Duodenal mucosa (tissue), 2 donors: Measurements from ENCODE around the gene KIR2DL4.
"Not testable (repeated sequence)": the region's sequence is repeated elsewhere in the genome, so short reads cannot be mapped to it uniquely, and the experiment has no call there.

Source experiments
- H3K27ac ChIP-seq: one replicate; pipeline ENCODE4 v1.7.0; 2013; ENCODE audit warnings: low read depth, low read length
- H3K27me3 ChIP-seq, 2 donors: one replicate each; pipeline ENCODE4 v1.7.0; 2013; ENCODE audit warnings: low read length in 2 of 2, control low read depth in 1 of 2; ENCODE audit not compliant: insufficient read depth in 2 of 2, control insufficient read depth in 1 of 2
- H3K36me3 ChIP-seq, 2 donors: one replicate each; pipeline ENCODE4 v1.7.0; 2013; ENCODE audit warnings: low read length in 2 of 2, control low read depth in 1 of 2; ENCODE audit not compliant: insufficient read depth in 2 of 2, control insufficient read depth in 1 of 2
- H3K4me1 ChIP-seq, 2 donors: one replicate each; pipeline ENCODE4 v1.7.0; 2013; ENCODE audit warnings: low read length in 2 of 2, control low read depth in 1 of 2; ENCODE audit not compliant: insufficient read depth in 2 of 2, control insufficient read depth in 1 of 2
- H3K4me3 ChIP-seq, 2 donors: one replicate each; pipeline ENCODE4 v1.7.0; 2013; ENCODE audit warnings: low read length in 2 of 2, low read depth in 1 of 2
- H3K9ac ChIP-seq, 2 donors: one replicate each; pipeline ENCODE4 v1.7.0; 2013; ENCODE audit warnings: low read length in 2 of 2, low read depth in 1 of 2
- H3K9me3 ChIP-seq, 2 donors: one replicate each; pipeline ENCODE4 v1.7.0; 2013; ENCODE audit warnings: low read length in 2 of 2, control low read depth in 1 of 2; ENCODE audit not compliant: control insufficient read depth in 1 of 2

The KIR2DL4 gene

GRCh38 chr19:54803410-54803809, at the start of gene KIR2DL4:
Gene KIR2DL4 (plus strand): TSS chr19:54803610. CDS start chr19:54803652, 42 bp downstream.
- Histone ChIP-seq H3K27me3 (peaks cover 0 to 11% of the 10 kb centered on the region in 2 donors), H3K9ac (no peak within 1 kb of the TSS), H3K4me3 (no peak within 1 kb of the TSS), H3K27ac (no peak within 1 kb of the TSS), H3K36me3 (no peaks in the 10 kb centered on the region), H3K4me1 (no peaks in the 10 kb centered on the region), H3K9me3 (no peaks in the 10 kb centered on the region)

- not testable (repeated sequence) for H3K36me3 ChIP-seq, H3K4me3 ChIP-seq, H3K27me3 ChIP-seq, H3K9me3 ChIP-seq, H3K4me1 ChIP-seq, H3K9ac ChIP-seq, H3K27ac ChIP-seq
These were observed 47.0 kb upstream of the KIR2DL4 start for GRCh38 chr19:54756204-54757110.

DNA sequence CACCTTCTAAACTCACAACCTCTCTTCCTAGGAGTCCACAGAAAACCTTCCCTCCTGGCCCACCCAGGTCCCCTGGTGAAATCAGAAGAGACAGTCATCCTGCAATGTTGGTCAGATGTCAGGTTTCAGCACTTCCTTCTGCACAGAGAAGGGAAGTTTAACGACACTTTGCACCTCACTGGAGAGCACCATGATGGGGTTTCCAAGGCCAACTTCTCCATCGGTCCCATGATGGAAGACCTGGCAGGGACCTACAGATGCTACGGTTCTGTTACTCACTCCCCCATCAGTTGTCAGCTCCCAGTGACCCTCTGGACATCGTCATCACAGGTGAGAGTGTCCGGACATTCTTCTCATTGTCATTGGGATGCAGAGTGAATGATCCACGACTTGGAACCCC, 44.8 kb upstream of the KIR2DL4 start:
- not testable (repeated sequence) for H3K27me3 ChIP-seq, H3K9me3 ChIP-seq, H3K27ac ChIP-seq, H3K36me3 ChIP-seq, H3K4me3 ChIP-seq, H3K9ac ChIP-seq, H3K4me1 ChIP-seq

DNA sequence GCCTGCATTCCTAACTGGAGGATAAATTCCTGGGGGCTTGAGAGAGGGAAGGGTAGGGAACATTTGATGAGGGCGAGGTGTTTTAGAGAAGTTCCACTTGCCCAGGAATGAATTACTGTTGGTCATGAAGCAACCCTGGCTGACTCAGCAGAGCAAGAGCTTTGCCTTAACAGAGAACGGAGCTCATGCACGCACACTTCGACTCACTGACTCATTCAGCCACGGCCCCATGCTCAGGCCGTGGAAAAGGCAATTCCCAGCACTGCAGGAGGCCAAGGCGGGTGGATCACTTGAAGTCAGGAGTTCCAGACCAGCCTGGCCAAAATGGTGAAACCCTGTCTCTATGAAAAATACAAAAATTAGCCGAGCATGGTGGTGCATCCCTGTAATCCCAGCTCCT, 39.2 kb upstream of the KIR2DL4 start:
- H3K36me3 ChIP-seq, H3K9me3 ChIP-seq, H3K9ac ChIP-seq, H3K27me3 ChIP-seq, H3K4me3 ChIP-seq, H3K4me1 ChIP-seq, H3K27ac ChIP-seq: not testable (repeated sequence)

- H3K4me1 ChIP-seq, H3K9me3 ChIP-seq, H3K27ac ChIP-seq, H3K4me3 ChIP-seq, H3K9ac ChIP-seq, H3K27me3 ChIP-seq, H3K36me3 ChIP-seq: not testable (repeated sequence)
These were observed 36.9 kb upstream of the KIR2DL4 start for GRCh38 chr19:54766464-54766863.

DNA sequence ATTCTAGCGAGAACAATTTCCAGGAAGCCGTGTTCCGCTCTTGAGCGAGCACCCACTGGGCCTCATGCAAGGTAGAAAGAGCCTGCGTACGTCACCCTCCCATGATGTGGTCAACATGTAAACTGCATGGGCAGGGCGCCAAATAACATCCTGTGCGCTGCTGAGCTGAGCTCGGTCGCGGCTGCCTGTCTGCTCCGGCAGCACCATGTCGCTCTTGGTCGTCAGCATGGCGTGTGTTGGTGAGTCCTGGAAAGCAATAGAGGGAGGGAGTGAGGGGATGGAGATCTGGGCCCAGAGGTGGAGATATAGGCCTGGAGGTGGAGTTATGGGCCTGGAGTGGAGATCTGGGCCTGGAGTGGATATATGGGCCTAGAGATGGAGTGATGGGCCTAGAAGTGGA, 33.8 kb upstream of the KIR2DL4 start, which contains the start of gene KIR2DL1:
Gene KIR2DL1 (plus strand): TSS at position 148 of the 400 bp plus-strand sequence. CDS start 58 bp downstream, at position 206.
- not testable (repeated sequence) for H3K4me1 ChIP-seq, H3K27me3 ChIP-seq, H3K36me3 ChIP-seq, H3K9ac ChIP-seq, H3K9me3 ChIP-seq, H3K4me3 ChIP-seq, H3K27ac ChIP-seq

GRCh38 chr19:54770511-54770910, 32.9 kb upstream of the KIR2DL4 start:
- H3K4me1 ChIP-seq, H3K9me3 ChIP-seq: not testable (repeated sequence)

GRCh38 chr19:54771018-54771960, 32.1 kb upstream of the KIR2DL4 start:
- H3K36me3 ChIP-seq, H3K4me1 ChIP-seq, H3K4me3 ChIP-seq, H3K9ac ChIP-seq, H3K9me3 ChIP-seq, H3K27me3 ChIP-seq, H3K27ac ChIP-seq: not testable (repeated sequence)

More at GRCh38 chr19:54770511-54770910, 32.9 kb upstream of the KIR2DL4 start:
- H3K9ac ChIP-seq, H3K27ac ChIP-seq, H3K27me3 ChIP-seq, H3K36me3 ChIP-seq, H3K4me3 ChIP-seq: not testable (repeated sequence)

DNA sequence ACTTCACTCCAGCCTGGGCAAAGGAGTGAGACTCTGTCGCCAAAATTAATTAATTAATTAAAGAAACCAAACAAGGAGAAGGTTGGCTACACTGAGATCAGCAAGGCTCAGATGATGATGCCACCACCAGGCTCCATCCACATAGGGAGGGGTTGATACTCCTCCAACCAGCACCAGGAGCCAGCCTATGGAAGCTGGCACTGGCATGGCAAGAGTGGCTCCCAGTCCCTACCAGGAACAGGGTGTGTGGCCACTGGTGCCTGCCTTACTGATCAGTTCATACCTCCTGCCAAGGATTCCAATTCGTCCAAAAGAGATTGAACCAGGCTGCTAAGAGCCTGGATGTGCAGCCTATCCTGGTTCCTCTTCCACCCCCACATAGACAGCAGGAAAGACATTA, 30.7 kb upstream of the KIR2DL4 start:
- H3K9ac ChIP-seq, H3K27me3 ChIP-seq, H3K9me3 ChIP-seq, H3K36me3 ChIP-seq, H3K4me3 ChIP-seq, H3K4me1 ChIP-seq, H3K27ac ChIP-seq: not testable (repeated sequence)
